Globus pallidus (tissue), 1 donor: Measurements from ENCODE around the gene HCFC1.
"Not testable (repeated sequence)": the region's sequence is repeated elsewhere in the genome, so short reads cannot be mapped to it uniquely, and the experiment has no call there.

Experiments
- DNase-seq: peaks from one replicate; pipeline ENCODE4 v3.0.0-alpha.2; 2015; ENCODE audit warnings: low spot score

HCFC1 gene

DNA sequence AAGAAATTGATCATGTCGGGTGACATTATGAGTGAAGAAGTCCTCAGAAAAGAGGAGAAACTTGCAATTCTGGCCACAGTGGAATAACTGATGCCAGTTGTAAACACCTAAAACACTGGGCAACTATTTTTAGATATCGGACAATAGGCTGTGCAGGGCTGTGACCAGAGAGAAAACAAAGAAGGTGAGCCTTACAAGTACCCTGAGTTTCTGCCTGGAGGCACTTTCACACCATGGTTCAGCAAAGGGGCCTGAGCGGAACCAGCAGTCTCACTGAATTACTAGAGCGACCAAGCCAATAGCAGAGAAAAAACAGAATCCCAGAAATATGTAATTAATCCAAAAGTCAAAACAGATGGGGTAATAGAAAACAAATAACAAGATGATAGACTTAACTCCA lies 36.9 kb upstream of the HCFC1 start:
- no peak for DNase-seq

DNA sequence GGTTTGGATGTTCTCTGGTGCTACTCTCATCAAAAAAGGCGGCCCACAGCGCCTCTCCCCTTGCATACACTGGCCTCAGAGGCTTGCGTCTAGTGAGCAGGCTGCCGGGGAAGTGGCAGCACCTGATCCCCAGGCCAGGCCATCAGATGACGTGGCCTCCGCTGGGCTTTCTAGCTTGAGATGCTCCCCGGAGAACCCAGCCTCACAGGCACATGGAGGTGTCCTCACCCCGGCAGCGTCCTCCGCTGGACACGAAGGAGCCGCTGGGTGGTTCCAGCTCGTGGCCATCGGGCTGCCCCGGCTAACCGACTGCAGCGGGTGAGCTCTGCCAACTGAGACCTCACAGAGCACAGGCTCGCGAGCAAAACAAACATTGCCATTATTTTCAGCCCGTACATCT lies 35.3 kb upstream of the HCFC1 start:
- no peak for DNase-seq

DNA sequence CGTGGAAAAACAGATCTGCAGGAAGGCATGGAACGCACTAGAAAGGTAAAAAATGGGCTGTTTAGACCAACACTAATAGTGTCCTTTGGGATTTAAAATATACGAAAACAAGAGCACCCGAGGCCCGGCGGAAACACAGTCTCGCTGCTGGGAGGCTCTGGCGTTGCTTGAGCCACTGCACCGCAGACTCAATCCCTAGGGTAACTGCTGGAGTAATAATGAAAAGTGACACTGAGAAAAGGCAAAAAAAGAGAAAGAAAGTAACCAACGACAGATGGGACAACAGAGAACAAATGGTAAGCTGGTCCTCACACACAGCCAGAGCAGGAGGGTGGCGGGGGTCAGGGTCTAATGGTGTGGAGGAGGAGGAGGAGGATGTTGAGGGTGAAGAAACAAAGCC lies 32.7 kb upstream of the HCFC1 start:
- no peak for DNase-seq

DNA sequence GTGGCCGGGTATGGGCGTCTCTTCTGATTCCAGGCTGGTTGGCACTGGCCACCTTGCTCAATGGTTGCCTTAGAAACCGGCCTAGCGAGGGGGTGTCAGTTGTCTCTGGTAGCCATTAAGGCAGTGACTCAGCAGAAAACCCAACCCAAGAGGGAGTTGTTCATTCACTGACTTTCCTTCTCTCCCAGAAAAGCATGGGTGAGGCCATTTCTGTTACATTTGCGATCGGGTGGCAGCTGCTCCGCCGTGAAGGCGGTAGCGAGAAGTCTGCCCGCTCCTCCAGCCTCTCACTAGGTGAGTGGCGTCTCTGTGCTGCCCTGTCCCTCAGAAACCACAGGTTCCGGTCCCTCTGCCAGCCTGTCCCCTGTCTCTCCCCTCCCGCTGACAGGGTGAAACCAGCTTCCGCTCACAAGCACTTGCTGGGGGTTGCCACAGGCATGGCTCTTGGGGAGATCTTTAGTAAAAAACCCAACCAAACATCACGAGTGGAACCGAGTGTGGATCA lies 30.6 kb upstream of the HCFC1 start:
- DNase-seq: peak; percentile 26

DNA sequence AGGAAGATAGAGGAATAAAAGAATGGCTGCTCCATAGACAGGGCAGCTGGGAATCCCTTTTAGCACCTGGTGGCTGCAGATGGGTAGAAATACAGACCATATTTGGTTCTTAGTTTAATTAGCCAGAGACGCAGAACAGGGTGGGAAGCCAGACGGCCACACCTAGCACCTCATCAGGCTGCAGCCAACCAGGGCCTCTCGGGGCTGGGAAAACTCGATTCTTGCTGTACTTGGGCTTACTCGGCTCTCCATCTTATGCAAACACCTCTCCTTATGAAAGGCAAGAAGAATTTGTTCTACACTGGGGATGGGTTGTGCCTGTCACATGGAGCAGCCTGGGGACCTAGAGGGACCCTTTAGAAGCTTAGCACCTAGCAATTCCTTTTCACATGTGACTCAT lies 28.4 kb upstream of the HCFC1 start:
- no peak for DNase-seq

DNA sequence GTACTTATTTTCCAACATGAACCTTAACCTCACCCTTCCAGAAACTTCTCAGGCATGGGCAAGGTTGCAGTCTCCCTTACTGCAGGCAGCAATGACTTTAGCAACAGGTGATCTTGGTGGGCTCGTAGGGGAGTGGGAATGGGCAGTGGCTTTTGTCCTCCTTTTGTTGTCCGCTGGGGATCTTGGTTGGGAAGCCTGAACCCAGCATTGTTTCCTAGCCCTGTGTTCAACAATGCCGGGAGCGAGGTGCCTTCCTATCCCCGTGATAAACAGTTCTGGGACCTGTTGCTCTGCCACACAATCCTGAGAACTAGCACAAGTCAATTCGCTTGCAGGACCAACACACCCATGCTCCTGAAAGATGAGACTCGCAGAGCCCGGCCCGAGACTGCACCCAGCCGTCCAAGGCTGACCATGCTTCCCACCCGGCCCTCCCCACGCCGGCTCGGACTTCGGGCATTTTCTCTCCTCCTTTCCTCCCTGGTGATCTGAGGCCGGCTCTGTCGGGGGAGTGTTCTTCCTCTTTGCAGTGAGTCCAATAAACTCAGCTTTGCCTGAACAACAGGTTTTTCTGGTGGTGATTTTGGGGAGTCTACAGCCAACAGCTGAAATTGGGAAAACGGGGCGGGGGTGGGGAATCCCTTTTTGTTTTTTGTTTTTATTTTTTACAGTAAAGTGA lies 27.9 kb upstream of the HCFC1 start:
- DNase-seq: no peak

DNA sequence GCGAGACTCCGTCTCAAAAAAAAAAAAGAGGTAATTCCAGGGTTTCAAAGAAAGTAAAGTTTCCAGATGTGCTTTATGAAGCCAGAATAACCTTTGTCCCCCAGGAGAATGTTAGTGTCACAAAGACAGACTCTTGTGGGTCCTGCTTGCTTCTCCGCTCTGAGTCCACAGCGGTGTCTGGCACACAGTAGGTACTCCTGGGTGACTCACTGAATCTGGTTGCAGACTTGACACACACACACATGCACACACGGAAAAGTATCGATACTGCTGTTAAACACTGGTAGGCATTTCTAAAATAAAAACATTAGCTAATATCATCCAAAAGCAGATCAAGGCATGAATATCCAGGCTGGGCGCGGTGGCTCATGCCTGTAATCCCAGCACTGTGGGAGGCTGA lies 23.9 kb upstream of the HCFC1 start:
- no peak for DNase-seq

DNA sequence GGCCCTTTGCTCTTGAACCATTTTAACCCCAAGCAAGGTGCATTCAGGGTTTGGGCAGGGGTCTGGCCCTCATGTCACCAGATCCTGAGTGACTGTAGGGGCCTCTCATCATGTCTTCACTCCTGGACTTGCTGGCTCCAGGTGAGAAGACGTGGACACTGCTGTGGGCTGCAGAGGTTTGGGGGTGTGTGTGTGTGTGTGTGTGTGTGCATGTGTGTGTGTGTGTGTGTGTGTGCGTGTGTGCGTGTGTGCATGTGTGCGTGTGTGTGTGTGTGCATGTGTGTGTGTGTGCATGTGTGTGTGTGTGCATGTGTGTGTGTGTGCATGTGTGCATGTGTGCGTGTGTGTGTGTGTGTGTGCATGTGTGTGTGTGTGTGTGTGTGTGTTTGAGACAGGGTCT lies 22.8 kb upstream of the HCFC1 start:
- DNase-seq: not testable (repeated sequence)

DNA sequence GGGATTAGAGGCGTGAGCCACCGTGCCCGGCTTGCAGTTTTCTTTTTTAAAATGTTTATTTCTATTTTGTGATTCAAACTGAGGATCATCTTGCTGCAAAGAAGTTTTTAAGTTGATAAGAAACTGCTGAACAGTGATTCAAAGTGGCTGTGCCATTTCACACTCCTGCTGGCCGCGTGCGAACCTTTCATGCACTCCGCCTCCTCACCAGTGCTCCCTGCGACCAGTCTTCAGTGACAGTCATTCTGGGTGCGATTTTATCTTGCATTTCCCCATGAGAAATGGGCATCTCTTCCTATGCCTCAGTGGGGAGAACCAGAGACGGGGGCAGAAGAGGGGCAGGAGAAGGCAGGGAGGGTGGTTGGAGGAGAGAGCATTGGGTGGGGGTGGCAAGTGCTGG lies 22.4 kb upstream of the HCFC1 start:
- no peak for DNase-seq

DNA sequence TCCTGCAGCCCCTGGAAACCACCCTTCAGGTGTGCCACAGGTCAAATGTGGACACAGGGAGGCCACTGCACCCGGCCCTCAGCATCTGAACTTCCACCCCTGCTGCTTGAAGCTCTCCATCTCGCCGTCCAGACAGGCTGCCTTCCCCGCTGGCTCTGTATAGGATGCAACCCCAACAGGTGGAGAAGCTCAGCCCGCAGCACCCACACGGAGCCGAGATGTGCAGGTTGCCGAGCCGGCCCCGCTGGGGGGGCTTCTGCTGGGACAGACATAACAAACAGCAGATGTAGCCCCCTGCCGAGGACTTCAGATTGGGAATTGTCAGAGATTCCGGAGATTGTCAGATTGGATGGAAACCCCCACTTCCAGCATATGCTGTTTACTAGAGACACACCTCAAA lies 21.5 kb upstream of the HCFC1 start:
- no peak for DNase-seq

DNA sequence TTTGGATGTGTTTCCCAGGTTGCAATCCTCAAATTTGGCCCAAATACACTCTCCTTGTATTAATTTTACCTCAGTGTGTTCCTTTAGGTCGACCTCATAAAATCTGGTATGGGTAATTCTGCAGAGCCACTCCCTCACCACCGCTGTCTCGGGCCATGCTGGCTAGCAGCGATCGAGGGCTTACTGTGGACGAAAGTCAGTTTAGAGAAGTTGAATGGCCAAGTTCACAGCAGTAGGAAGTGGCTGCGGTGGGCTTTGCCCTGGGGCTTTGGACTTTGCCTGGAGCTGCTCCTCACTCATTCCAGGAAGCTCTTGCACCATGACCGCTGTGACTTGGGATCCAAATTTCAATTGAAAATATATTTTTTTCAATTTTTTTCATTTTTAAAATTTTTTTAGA lies 20.6 kb upstream of the HCFC1 start:
- DNase-seq: no peak

DNA sequence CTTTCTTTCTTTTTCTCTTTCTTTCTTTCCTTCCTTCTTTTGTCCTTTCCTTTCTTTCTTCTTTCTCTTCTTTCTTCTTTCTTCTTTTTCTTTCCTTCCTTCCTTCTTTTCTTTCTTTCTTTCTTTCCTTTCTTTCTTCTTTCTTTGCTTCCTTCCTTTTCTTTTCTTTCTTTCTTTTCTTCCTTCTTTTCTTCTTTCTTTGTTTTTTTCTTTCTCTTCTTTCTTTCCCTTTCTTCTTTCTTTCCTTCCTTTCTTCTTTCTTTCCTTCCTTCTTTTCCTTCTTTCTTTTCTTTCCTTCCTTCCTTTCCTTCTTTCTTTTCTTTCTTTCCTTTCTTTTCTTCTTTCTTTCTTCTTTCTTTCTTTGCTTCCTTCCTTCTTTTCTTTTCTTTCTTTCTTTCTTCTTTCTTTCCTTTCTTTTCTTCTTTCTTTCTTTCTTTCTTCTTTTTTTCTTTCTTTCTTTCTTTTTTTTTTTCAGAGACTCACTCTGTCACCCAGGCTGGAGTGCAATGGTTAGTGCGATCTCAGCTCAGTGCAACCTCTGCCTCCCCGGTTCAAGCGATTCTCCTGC lies 19.5 kb upstream of the HCFC1 start:
- no peak for DNase-seq

DNA sequence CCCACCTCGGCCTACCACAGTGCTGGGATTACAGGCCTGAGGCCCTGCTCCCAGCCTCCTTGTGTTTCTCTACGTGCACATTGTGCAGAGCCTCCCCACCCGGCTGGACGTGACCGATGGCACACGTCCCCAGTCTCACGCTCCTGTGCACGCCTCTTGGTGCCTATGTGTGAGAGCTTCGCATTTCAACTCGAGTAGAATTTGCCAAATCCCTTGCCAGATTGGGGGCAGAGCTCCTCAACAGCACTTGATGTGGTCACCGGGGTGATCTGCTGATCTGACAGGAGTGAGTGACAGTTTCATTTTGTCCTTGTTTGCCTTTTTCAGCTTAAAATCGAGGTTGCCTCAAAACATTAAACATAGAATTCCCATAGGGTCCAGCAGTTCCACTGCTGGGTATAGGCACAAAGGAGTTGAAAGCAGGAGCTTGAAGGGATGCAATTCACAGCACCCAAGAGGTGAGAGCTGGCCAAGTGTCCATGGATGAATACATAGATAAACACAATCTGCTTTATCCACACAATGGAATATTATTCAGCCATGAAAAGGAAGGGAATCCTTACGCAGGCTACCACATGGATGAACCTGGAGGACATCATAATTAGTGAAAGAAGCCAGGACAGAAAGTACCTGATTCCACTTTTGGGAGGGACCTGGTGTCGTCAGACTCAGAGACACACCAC lies 18.5 kb upstream of the HCFC1 start:
- DNase-seq: no peak

DNA sequence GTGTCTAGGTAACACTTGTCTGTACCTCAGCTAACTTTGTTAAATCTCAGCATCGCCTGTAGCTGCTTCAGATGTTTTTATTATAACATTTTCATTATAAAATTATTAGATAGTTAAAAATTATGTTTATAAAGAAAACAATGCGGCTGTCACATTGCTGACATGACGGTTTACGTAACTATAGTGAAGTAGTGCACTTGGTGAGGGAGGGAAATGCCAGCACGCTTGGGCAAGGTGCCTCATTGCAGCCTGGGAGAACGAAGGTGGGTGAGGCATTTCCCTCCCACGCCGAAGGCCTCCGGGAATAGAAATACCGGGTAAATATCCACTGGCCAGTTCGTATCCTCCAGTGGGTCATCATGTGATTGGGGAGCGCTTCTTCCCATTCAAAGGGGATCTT lies 16.9 kb upstream of the HCFC1 start:
- DNase-seq: no peak

DNA sequence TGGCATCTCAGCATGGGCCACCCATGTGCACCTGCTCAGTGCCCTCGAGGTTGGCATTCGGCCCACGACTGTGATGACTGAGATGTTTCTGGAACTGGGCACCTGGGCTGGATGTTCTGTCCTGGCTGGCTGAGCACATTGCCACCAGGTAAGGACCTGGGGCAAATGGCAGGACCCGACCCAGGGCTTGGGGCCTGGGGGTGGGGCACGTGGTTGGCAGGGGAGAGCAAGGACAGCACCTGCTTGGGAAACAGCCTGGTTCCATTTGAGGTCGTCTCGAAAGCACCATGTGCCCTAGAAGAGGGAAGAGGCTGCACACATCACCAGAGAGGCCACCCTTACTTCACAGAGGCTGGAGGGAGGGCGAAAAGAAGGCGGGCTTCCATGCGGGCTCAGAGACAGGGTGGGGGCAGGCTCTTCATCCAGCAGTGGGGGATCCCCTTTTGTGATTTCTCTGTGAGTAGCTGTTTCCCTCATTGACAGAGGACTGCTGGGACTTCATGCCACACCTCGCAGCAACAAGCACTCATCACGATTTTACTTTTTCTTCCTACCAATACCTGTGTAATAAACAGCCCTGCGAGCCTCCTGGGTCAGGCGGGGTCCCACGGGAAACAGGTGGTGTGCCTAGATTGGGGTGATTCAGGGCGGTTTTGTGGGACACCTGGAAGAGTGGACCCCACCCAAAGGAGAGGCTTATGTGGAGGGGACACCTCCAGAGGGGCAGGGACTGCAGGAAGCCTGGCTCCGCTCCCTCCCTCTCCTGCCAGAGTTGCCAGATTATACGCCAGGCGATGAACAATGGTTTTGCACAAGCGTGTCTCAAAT lies 12.9 kb upstream of the HCFC1 start:
- no peak for DNase-seq

DNA sequence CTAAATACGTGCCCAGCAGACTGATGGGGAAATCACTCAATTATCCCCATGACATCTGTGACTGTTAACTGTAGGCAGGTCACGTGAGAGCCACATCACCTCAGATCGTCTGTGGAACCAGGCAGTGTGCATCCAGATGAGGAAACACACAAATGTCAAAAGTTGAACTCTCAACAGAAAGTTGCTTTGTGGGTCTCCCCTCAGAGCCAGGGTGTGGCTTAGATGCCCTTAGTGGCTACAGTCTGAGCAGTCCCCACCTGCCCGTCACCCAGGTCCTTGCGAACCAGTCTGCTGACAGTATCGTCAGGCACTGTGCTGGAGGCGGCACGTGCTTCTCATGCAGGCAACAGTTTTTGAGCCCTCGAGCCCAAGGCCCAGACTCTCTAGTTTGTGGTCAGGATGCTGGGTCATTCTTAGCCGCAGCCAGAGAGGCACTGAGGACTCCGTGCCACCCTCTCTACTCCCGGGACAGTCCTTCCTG lies 11.7 kb upstream of the HCFC1 start:
- no peak for DNase-seq

DNA sequence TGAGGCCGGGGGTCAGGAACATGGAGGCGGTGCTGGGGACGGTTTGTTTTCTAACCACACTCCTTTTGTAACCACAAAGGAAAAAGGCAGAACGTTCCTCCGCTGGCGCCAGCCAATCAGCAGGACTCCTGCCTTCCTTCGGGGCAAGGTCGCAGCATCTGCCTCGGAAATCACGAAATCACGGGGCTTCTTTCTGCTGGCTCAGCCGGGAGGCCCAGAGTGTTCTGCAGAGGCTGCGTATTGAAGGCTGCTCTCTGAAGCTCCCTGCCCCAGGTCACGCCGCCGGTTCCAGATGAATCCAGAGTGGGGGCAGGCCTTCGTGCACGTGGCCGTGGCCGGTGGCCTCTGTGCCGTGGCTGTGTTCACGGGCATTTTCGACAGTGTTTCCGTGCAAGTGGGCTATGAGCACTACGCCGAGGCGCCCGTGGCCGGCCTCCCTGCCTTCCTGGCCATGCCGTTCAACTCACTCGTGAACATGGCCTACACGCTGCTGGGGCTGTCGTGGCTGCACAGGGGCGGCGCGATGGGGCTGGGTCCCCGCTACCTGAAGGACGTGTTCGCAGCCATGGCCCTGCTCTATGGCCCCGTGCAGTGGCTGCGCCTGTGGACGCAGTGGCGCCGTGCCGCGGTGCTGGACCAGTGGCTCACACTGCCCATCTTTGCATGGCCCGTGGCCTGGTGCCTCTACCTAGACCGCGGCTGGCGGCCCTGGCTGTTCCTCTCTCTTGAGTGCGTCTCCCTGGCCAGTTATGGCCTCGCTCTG lies 10.3 kb upstream of the HCFC1 start:
- DNase-seq: peak; percentile 34

DNA sequence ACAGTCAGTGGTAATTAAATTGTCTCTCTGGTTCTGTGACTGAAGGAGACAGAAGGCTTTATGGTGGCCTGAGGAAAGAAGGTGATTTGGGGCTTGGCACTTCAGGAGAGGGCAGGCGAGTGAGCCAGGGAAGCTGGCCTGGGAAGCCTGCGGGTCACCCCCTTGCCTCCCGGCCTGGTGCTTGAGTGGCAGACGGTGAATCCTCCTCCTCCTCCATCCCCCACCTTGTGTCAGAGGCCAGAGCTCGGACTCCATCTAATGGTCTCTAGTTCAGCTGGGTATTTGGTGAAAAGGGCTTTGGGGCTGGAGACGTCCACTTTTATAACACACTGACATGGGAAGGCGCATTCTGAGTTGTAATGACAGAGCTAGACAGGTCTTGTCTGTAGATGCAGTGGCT lies 9.6 kb upstream of the HCFC1 start:
- no peak for DNase-seq

DNA sequence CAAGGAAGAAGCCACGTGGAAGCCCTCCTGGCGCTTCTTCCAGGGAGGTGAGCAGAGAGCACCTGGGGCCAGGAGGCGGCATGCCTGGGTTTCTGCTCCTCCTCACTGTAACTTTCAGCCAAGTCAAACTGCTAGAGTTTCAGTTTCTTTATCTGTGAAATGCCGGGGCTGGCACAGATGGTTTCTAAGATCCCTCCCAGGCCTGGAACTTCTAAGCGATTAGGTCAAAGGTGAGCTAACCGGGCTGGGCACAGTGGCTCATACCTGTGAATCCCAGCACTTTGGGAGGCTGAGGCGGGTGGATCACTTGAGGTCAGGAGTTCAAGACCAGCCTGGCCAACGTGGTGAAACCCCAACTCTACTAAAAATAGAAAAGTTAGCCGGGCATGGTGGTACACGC lies 8.8 kb upstream of the HCFC1 start:
- DNase-seq: not testable (repeated sequence)

DNA sequence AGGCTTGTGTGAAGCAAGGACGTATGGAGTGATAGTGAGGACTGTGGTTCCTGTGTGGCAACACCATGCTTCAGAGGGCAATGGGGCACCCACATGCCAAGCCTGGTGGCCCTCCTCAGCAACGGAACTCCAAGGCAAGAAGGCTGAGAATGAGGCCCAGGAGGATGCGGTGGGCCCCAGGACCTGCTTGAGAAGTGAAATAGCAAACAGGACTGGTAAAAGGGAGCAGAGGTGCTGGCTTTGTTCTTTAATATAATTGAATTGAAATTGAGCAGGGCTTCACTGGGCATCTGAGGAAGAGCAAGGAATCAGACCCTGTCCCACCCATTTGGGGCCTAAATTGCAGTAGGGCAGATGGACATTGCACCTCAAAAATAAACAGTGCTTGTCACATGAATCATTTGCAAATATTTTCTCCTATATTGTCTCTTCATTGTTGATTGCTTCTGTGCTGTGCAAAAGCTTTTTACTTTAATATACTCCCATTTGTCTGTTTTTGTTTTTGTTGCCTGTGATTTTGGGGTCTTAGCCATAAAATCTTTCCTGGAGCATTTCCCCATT lies 3.2 kb upstream of the HCFC1 start:
- DNase-seq: no peak

DNA sequence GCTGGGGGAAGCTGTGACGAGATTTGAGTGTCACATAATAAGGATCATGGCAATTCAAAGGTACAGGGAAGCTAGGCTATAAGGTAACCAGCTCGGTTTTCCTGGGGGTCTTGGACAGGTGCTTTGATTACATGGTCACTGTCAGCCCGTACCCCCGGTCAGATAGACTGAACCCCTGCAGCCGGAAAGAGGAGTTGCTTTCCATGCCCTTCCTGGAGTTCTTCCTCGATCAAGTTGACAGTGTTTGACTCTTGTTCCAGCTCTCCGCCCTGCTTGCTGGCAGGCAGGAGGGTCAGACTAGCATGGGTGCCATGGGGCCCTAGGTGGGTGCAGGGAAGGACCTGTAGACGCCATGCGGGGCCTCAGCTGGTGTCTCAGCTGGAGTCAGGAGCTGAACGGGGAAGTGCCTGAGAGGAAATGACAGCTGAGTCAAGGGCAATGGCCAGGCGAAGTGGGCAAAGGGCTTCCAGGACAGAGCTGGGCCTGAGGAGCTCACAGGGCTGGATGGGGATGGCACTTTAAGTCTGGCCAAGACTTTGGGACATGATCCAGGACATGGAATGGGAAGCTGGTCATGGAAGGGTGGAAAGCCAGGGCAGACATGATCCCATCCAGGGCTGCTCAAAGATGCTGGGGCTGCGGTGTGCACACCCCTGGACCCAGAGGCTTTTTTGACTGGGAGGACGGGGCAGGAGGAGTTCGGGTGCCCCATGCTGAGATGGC lies 2.5 kb upstream of the HCFC1 start:
- DNase-seq: no peak
